ENCODE results near the gene MPST. TPM values are rescaled to one million over a fixed set of nuclear protein-coding genes. Genes with fewer than 3 reads are reported as not detected.

The MPST gene
- total and polyA plus RNA-seq, 12 donors, result 7.9 to 332 (median 143) TPM

GRCh38 chr22:37030560-37031281 is 11.2 kb downstream of the MPST start:
- no peak for TF ChIP-seq POLR2A (IDR thresholded peaks at IDR 0.05)
- TF ChIP-seq, protein P1, sequence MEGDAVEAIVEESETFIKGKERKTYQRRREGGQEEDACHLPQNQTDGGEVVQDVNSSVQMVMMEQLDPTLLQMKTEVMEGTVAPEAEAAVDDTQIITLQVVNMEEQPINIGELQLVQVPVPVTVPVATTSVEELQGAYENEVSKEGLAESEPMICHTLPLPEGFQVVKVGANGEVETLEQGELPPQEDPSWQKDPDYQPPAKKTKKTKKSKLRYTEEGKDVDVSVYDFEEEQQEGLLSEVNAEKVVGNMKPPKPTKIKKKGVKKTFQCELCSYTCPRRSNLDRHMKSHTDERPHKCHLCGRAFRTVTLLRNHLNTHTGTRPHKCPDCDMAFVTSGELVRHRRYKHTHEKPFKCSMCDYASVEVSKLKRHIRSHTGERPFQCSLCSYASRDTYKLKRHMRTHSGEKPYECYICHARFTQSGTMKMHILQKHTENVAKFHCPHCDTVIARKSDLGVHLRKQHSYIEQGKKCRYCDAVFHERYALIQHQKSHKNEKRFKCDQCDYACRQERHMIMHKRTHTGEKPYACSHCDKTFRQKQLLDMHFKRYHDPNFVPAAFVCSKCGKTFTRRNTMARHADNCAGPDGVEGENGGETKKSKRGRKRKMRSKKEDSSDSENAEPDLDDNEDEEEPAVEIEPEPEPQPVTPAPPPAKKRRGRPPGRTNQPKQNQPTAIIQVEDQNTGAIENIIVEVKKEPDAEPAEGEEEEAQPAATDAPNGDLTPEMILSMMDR (IDR thresholded peaks at IDR 0.05), result no peak
- 74 to 84% (median 77%) methylated on average over 10 to 14 of the region's 14 CpGs for WGBS, 4 donors
- no peak overlapping the region for H3K27ac ChIP-seq
- no peaks in the 10 kb centered on the region for H3K9me3 ChIP-seq (replicated peaks in 1 of 3)
- DNase-seq, result no peak
- intact Hi-C loops (cut with DNase I), result no loop called here
- peaks cover 3 to 8% of the 10 kb centered on the region in 2 donors for H3K4me1 ChIP-seq (replicated peaks in 1 of 2)
- no peaks in the 10 kb centered on the region for H3K27me3 ChIP-seq
- H3K36me3 ChIP-seq (replicated peaks in 1 of 2), result peaks cover 0 to 39% of the 10 kb centered on the region in 2 donors
- no peak overlapping the region for H3K4me3 ChIP-seq

DNA sequence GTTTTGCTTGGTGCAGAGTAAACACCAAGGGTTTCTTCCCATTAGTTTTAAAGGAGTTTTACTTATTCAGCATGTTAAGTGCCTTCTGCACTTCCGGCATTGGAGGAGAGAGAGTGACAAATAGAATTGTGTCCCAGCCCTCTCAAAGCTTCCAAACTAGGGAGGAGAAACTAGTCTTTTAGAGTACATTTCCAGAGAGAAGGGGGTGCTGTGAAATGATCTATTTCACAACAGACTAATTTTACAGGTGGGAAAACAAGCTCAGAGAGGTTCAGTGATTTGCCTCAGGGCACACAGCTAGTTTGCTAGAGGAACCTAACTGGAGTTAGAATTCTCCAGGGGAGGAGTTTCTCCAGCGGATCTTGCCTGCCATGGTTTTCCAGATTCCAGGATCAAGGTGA is 12.6 kb downstream of the MPST start:
- Histone ChIP-seq H3K27ac (peak overlapping the region in 1 of 5 donors; percentile 9), H3K4me1 (replicated peaks in 1 of 2) (peaks cover 3 to 6% of the 10 kb centered on the region in 2 donors), H3K4me3 (no peak overlapping the region), H3K9me3 (replicated peaks in 1 of 3) (no peaks in the 10 kb centered on the region), H3K36me3 (replicated peaks in 1 of 2) (peaks cover 0 to 25% of the 10 kb centered on the region in 2 donors), H3K27me3 (no peaks in the 10 kb centered on the region)
- no peak for DNase-seq
- no peak for TF ChIP-seq POLR2A (IDR thresholded peaks at IDR 0.05)
- TF ChIP-seq, protein P1 (IDR thresholded peaks at IDR 0.05), result no peak
- intact Hi-C loops (cut with DNase I), result no loop called here
- 26 to 41% (median 37%) methylated on average over 2 of the region's 2 CpGs for WGBS, 4 donors

DNA sequence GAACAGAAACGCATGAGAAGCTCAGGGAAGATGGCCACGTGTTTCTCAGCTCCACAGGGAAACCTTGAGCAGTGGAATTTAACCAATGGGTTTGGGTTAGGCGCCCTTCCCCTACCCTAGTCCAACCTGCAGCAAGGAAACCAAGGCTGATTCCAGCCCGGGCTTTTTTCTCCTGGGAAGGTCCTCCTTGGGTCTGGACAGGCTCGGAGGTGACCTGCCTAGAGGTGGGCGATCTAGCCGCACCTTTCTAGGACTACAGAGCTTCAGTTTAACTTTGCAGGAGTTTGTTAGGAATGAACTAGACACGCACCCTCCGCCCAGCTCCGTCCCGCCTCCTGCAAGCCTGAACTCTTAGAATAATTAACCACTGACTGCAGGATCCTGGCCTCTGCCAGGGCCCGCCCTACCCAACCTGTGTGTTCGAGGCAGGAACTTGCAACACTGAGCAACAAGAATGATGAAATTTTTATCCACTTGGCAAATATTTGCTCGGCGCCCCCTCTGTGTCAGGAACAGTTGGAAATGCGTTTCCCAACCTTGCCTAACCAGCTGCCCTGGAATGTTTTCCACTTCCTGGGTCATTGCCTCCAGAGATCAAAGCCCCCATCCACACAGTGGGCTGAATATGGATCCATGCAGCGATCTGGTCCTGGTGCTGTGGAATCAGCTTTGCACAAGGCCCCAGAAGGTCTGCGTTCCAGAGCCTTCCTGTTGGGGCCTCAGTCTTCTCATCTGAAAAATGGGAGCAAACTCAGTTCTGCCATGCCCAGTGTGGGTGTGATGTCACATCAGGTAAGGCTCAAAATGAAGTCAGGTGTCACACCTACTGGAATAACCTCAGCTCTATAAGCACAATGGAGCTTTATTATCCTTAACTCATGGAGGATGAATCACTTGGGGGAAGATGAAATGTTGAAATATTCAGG is 13.3 kb downstream of the MPST start:
- peak in 1 of 7 donors; percentile 54 for DNase-seq
- H3K27ac ChIP-seq, result peak overlapping the region in 1 of 5 donors; percentile 9
- peaks cover 0 to 18% of the 10 kb centered on the region in 2 donors for H3K36me3 ChIP-seq (replicated peaks in 1 of 2)
- no peak overlapping the region for H3K4me3 ChIP-seq
- 61 to 66% (median 62%) methylated on average over 16 to 18 of the region's 18 CpGs for WGBS, 4 donors
- peaks cover 3 to 6% of the 10 kb centered on the region in 2 donors for H3K4me1 ChIP-seq (replicated peaks in 1 of 2)
- no peaks in the 10 kb centered on the region for H3K9me3 ChIP-seq (replicated peaks in 1 of 3)
- no peak for TF ChIP-seq POLR2A (IDR thresholded peaks at IDR 0.05)
- TF ChIP-seq, protein P1 (IDR thresholded peaks at IDR 0.05), result no peak
- no peaks in the 10 kb centered on the region for H3K27me3 ChIP-seq
- intact Hi-C loops (cut with DNase I), result no loop called here

All from adrenal gland (tissue), 12 donors.